Renal cortical epithelial cell (primary cell): ENCODE measurements around the gene REPS1. TPM values are rescaled to one million over a fixed set of nuclear protein-coding genes. Genes with fewer than 3 reads are reported as not detected.

Experiments used
- total RNA-seq: library from RNA; depleted of rRNA; stranded (reverse); fragments of >200 nt; gene quantifications from 2 replicates; pipeline ENCODE4 v1.2.3, GENCODE V29; 2014

REPS1 gene
- total RNA-seq, 1 donor from 2014 or later = 29.3 TPM

Other genes with a start within 250 kb of the REPS1 start
- 8.3 and 20.0 TPM in 2 replicates for gene CCDC28A, start 214.5 kb downstream of the REPS1 start, total RNA-seq
- 0.10 TPM in 1 of 2 replicates, not detected in the other for gene ECT2L, start 192.2 kb downstream of the REPS1 start, total RNA-seq
- gene ABRACL, start 40.5 kb upstream of the REPS1 start, total RNA-seq = 44.7 and 148 TPM in 2 replicates
- gene HECA, start 146.8 kb upstream of the REPS1 start, total RNA-seq = 13.6 and 15.6 TPM in 2 replicates